HG03439 (cell line): ENCODE measurements around the gene MAP7D3.
"Not testable (repeated sequence)": the region's sequence is repeated elsewhere in the genome, so short reads cannot be mapped to it uniquely, and the experiment has no call there.

ENCODE experiments used
- ATAC-seq: cut with Tn5 transposase; IDR thresholded peaks from one replicate; pipeline ENCODE4 v1.9.1; 2021; ENCODE audit warnings: mild to moderate bottlenecking, moderate library complexity; ENCODE audit not compliant: unreplicated experiment

MAP7D3 gene

DNA sequence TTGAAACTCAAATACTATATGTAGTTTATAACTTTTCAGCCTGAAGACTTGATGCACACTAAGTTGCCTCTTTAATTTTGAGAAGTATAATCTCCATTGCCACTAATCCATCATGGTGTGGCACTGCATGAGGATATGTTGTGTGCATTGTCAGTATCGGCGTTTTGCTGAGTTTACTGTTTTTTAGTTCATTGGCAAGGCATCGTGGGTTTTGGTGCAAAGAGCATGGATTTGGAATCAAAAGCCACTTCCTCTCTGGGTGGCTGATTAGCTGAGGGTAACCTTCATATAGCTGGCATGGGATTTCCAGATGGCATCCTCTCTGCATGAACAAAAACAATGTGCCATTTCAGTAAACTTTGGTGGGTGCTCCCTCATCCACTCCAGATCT is 65.2 kb downstream of the MAP7D3 start:
- ATAC-seq: no peak

DNA sequence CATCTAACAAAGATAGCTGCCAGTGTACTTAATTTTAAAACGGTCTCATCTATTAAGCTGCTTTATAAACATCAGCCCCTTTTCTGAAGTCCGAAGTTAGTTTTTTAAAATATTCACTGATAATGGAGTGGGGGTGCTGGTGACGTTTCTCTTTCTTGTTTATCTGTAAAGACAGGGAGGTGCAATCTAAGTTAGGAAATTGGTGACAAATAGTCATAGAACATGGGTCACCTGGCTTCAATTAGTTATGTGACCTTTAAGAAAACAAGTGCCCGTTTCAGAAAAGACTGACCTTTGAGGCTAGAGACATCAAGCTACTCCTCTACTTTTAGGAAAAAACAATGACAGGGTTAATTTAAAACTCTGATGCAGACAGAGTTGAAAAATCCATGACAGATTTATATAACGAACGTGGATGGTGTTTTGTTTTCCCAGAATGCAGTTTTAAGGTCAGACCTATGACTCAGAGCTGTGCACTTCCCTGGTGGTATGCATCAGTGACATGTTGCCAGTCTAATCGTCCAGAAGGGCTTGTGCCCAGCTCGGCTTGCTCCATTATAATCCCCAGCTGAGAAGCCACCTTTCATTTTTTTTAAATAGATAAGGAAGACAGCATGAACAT is 65.7 kb downstream of the MAP7D3 start:
- no peak for ATAC-seq

DNA sequence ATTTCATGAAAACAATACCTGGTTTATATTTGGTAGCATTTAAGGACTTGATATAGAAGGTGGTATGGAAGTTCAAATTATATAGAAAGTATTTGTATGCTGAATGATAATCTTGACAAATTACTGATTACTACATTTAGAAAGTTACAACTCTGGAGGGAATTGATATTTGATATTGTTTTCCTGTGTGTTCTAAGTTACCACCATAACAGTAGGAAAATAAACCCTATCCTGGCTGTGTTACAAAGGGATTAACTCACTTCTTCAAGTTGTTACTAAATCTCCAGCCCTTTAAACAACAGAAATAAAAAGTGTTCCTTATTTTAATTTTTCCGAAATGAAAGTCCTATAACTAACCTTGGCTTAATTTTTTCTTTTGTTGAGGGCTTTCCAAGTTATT is 67.3 kb downstream of the MAP7D3 start:
- ATAC-seq: no peak

DNA sequence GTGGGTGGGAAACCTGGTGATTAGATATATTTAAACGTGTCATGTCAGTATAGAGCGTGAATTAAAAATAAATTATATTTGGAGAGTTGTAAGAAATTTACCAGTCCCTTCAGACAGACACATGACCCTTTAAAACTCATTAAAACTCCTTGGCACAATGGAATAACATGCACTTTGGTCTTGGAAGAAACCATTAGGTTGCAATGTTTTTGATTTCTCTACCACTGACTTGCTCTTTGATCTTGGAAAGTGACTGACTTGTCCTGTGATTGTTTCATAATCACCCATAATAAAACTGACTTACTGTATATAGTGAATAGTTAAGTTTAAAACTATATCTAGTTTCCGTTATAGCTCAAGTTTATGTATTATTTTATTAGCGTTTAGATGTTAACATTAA is 68.0 kb downstream of the MAP7D3 start:
- no peak for ATAC-seq

DNA sequence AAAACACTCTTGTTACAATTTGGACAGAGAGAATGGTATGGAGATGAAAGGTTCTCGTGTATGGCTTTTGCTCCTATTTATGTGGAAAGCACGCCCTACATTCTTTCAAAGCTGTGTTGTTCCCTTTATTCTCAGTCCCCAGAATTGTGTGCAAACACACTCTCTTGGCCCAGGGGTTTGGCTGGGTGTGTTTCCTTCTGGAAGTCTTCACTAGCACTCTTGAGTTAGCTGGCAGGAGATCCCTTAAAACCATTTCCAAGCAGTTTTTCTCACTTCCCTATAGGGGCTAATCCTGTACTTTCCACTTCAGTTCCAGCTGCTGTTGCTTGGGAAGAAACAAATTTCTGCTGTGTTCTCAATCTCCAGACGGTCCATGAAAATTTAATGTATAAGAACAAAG is 68.8 kb downstream of the MAP7D3 start:
- no peak for ATAC-seq

DNA sequence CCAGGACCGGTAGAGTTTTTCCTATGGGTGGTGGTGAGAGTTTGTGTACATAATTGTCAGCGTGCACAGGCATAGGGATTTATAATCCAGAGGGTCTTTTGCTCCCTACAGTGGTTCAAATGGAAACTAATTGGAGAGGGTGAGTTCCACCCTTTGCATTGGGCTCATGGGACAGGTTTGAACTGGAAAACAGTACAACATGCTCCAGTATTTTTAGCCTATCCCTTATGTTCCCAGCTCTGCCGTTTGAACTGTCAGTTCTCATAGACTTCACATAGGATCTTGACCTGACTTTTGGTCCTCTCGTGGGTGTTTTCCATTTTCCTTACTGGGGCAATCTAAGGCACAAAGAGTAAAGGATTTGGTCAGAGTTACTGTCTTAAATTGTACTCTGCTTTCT is 72.1 kb downstream of the MAP7D3 start:
- no peak for ATAC-seq

DNA sequence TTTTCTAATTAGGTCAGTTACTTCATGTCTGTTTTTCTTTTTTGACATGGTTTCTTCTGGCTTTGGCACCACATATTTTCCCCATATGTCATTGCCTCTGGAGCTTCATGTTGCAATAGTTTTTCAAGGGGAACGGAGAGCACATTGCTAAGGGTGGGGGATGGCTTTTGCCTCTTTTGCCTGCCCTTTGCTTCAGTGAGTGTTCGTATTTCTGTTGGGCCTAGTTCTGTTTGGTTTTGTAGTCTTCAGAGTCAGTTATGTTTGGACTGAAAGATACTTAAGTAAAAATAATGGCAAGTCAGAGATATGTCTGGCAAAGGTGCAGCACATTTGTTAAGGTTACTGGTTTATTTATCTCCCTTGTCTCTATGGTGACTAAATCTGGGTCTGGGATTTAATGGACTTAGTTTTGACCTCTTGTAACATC is 74.8 kb downstream of the MAP7D3 start:
- no peak for ATAC-seq

- ATAC-seq: no peak
Measured at GRCh38 chrX:136171420-136171819, 79.8 kb downstream of the MAP7D3 start.

GRCh38 chrX:136170139-136170800 is 80.9 kb downstream of the MAP7D3 start:
- ATAC-seq: no peak

GRCh38 chrX:136168929-136169735 is 82.1 kb downstream of the MAP7D3 start:
- no peak for ATAC-seq

DNA sequence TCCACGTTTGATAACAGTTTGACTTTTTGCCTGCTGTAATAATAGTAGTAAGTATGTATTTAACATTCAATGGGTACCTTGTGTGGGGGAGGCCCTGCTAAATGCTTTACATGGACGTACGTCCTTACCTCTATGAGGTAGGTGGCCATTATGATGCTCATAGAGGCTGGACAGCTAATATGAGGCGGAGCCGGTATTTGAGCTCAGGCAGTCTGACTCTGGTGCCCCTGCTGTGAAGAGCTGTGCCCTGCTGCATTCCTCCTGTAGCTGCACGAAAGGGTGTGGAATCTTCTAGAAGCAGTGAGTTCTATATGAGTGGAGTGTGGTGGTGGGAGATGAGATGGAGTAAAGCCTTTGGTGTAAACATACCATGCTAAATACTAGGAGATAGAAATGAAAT is 83.2 kb downstream of the MAP7D3 start:
- ATAC-seq: not testable (repeated sequence)

- ATAC-seq: no peak
Measured at GRCh38 chrX:136166221-136166855, 84.9 kb downstream of the MAP7D3 start.

DNA sequence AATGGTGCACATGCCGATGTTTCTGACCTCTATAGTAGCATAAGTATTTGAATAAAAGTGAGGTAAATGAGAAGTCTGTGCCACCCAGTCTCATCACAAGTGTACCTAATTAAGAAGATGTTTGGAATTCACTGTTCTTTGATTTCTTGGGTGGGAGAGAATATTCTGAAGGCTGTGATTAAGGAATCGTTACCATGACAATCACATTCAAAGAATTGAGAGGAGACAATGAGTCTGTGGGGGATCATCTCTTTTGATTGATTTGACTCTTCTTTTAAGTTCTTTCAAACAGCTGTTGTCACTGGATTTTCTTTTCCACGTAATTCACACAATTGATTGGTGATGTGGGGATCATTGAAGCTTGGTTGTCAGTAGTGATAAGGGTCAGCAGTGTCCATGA is 85.8 kb downstream of the MAP7D3 start:
- ATAC-seq: no peak

- ATAC-seq: no peak
Measured at GRCh38 chrX:136163689-136164088, 87.5 kb downstream of the MAP7D3 start.
